Neural progenitor cell (in vitro differentiated cells): Measurements from ENCODE around the gene SMTN. TPM values are rescaled to one million over a fixed set of nuclear protein-coding genes. Genes with fewer than 3 reads are reported as not detected.

Experiments
- DNase-seq: peaks from one replicate; pipeline ENCODE4 v3.0.0-alpha.2; 2016; ENCODE audit warnings: low spot score
- H2AFZ ChIP-seq: fragments of 200-600 bp; sonication (generic); replicated peaks from 2 replicates; pipeline ENCODE4 v1.6.1; 2016; ENCODE audit warnings: antibody characterized with exemption
- H3F3A ChIP-seq: fragments of 200-600 bp; sonication (generic); 2 replicates; pipeline ENCODE4 v1.6.1; 2016; ENCODE audit warnings: antibody characterized with exemption, low read depth
- H3K27ac ChIP-seq: fragments of 200-600 bp; sonication (generic); 2 replicates; pipeline ENCODE4 v1.5.1; 2016; ENCODE audit warnings: mild to moderate bottlenecking
- H3K27me3 ChIP-seq: fragments of 200-600 bp; sonication (generic); 2 replicates; pipeline ENCODE4 v1.6.1; 2016; ENCODE audit warnings: mild to moderate bottlenecking, moderate library complexity
- H3K36me3 ChIP-seq: fragments of 200-600 bp; sonication (generic); 2 replicates; pipeline ENCODE4 v1.5.1; 2016
- H3K4me1 ChIP-seq: fragments of 200-600 bp; sonication (generic); 2 replicates; pipeline ENCODE4 v1.6.1; 2016; ENCODE audit warnings: mixed run types
- H3K4me2 ChIP-seq: fragments of 200-600 bp; sonication (generic); 2 replicates; pipeline ENCODE4 v1.6.1; 2016
- H3K4me3 ChIP-seq: fragments of 200-600 bp; sonication (generic); 2 replicates; pipeline ENCODE4 v1.5.1; 2016
- H3K79me2 ChIP-seq: fragments of 200-600 bp; sonication (generic); 2 replicates; pipeline ENCODE4 v1.6.1; 2016; ENCODE audit warnings: low read depth
- H3K9ac ChIP-seq: fragments of 200-600 bp; sonication (generic); 2 replicates; pipeline ENCODE4 v1.6.1; 2016
- H3K9me3 ChIP-seq: fragments of 200-600 bp; sonication (generic); 2 replicates; pipeline ENCODE4 v1.5.1; 2016; ENCODE audit warnings: low read depth
- H4K20me1 ChIP-seq: fragments of 200-600 bp; sonication (generic); 2 replicates; pipeline ENCODE4 v1.6.1; 2016; ENCODE audit warnings: low read depth
- H3K27ac Mint-ChIP-seq: 3 replicates; pipeline ENCODE4 v1.8.0; 2021; ENCODE audit warnings: mixed read lengths
- H3K27me3 Mint-ChIP-seq: 2 replicates; pipeline ENCODE4 v1.8.0; 2022; ENCODE audit warnings: low read depth, mild to moderate bottlenecking, inconsistent platforms, moderate library complexity, mixed read lengths; ENCODE audit not compliant: insufficient read depth
- H3K36me3 Mint-ChIP-seq: 3 replicates; pipeline ENCODE4 v1.8.0; 2021; ENCODE audit warnings: mixed read lengths
- H3K4me1 Mint-ChIP-seq: 3 replicates; pipeline ENCODE4 v1.8.0; 2021; ENCODE audit warnings: mixed read lengths
- H3K4me3 Mint-ChIP-seq: 3 replicates; pipeline ENCODE4 v1.8.0; 2021; ENCODE audit warnings: mild to moderate bottlenecking, moderate library complexity, mixed read lengths
- H3K9me3 Mint-ChIP-seq: 3 replicates; pipeline ENCODE4 v1.8.0; 2020; ENCODE audit warnings: mixed read lengths
- EZH2 ChIP-seq: fragments of 200-600 bp; sonication (generic); IDR thresholded peaks from 2 replicates; pipeline ENCODE4 v1.6.1; 2017; ENCODE audit warnings: antibody characterized with exemption, mild to moderate bottlenecking, moderate library complexity
- EZH2phosphoT487 ChIP-seq: fragments of 200-600 bp; sonication (generic); IDR thresholded peaks from 2 replicates; pipeline ENCODE4 v1.6.1; 2017; ENCODE audit warnings: antibody characterized with exemption
- total RNA-seq: library from RNA; depleted of rRNA; stranded (reverse); fragments of >200 nt; gene quantifications from 2 replicates; pipeline ENCODE4 v1.2.3, GENCODE V29; 2015; ENCODE audit warnings: low replicate concordance
- TF ChIP-seq, protein P1 (sequence below): fragments of 200-600 bp; sonication (generic); IDR thresholded peaks from 2 replicates; pipeline ENCODE4 v1.5.1; 2017; ENCODE audit warnings: antibody characterized with exemption, mild to moderate bottlenecking

SMTN gene
- total RNA-seq, 1 donor from 2014 or later = 14.1 TPM

GRCh38 chr22:31103899-31104694, 23.0 kb downstream of the SMTN start:
- no peak for DNase-seq
- Histone ChIP-seq H3K79me2 (no peaks in the 10 kb centered on the region), H3K4me2 (no peak overlapping the region), H3K9ac (no peak overlapping the region), H3K4me1 (no peaks in the 10 kb centered on the region), H3K36me3 (no peaks in the 10 kb centered on the region), H2AFZ (no peak overlapping the region), H4K20me1 (peaks cover 12% of the 10 kb centered on the region), H3K27me3 (peaks cover 44% of the 10 kb centered on the region), H3K27ac (no peak overlapping the region), H3K9me3 (no peaks in the 10 kb centered on the region), H3K4me3 (no peak overlapping the region), H3F3A (peaks cover 7% of the 10 kb centered on the region)
- H3K4me1 Mint-ChIP-seq = peaks cover 12% of the 10 kb centered on the region
- no peak overlapping the region for H3K4me3 Mint-ChIP-seq
- H3K27me3 Mint-ChIP-seq = peaks cover 5% of the 10 kb centered on the region
- no peak overlapping the region for H3K27ac Mint-ChIP-seq
- peaks cover 2% of the 10 kb centered on the region for H3K36me3 Mint-ChIP-seq
- no peak for TF ChIP-seq EZH2phosphoT487
- TF ChIP-seq, protein P1, sequence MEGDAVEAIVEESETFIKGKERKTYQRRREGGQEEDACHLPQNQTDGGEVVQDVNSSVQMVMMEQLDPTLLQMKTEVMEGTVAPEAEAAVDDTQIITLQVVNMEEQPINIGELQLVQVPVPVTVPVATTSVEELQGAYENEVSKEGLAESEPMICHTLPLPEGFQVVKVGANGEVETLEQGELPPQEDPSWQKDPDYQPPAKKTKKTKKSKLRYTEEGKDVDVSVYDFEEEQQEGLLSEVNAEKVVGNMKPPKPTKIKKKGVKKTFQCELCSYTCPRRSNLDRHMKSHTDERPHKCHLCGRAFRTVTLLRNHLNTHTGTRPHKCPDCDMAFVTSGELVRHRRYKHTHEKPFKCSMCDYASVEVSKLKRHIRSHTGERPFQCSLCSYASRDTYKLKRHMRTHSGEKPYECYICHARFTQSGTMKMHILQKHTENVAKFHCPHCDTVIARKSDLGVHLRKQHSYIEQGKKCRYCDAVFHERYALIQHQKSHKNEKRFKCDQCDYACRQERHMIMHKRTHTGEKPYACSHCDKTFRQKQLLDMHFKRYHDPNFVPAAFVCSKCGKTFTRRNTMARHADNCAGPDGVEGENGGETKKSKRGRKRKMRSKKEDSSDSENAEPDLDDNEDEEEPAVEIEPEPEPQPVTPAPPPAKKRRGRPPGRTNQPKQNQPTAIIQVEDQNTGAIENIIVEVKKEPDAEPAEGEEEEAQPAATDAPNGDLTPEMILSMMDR = no peak
- no peak for TF ChIP-seq EZH2
- H3K9me3 Mint-ChIP-seq = no peaks in the 10 kb centered on the region

- Mint-ChIP-seq H3K4me1 (peaks cover 12% of the 10 kb centered on the region), H3K36me3 (peaks cover 2% of the 10 kb centered on the region), H3K4me3 (no peak overlapping the region), H3K27ac (no peak overlapping the region), H3K27me3 (peaks cover 5% of the 10 kb centered on the region), H3K9me3 (no peaks in the 10 kb centered on the region)
- Histone ChIP-seq H3K27ac (no peak overlapping the region), H3K27me3 (peaks cover 44% of the 10 kb centered on the region), H3K9me3 (no peaks in the 10 kb centered on the region), H3K9ac (no peak overlapping the region), H3K79me2 (no peaks in the 10 kb centered on the region), H3K4me1 (no peaks in the 10 kb centered on the region), H3F3A (peaks cover 7% of the 10 kb centered on the region), H3K4me3 (no peak overlapping the region), H4K20me1 (peaks cover 12% of the 10 kb centered on the region), H2AFZ (no peak overlapping the region), H3K4me2 (peak overlapping the region; percentile 55), H3K36me3 (no peaks in the 10 kb centered on the region)
- peak; percentile 90 for DNase-seq
- TF ChIP-seq, protein P1 = peak; percentile 85
- TF ChIP-seq EZH2 (no peak), EZH2phosphoT487 (no peak)
Measured at GRCh38 chr22:31104869-31105268, 23.8 kb downstream of the SMTN start.

DNA sequence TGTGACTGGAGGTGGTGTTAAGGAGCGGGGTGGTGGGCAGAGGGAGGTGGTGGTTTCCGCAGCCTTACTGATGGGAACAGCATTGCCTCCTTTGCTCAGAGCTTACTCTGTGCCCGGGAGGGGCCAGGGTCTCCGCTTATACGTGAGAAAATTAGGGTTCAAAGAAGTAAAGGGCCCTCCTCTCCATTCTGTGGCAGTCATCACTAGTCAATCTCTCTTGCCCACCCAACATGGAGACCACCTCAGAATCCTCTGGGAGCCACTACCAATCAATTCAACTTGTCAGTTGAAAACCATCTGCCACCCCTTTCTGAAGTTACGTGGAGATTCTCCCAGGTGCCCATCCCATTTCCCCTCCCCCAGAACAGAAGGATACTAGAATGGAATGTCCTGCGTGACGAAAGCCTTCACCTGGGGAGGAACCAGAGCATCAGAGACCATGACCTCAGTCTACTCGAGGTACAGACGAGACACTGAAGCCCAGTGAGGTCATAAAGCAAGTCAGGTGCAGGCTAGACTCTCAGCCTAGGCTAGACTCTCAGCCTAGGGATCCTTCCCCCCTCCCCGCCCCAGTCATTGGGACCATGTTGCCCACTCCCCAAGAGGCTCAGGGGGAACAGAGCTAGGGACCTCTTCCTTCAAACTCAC, 24.3 kb downstream of the SMTN start:
- H3K4me2 ChIP-seq = peak overlapping the region; percentile 55
- no peak for DNase-seq
- H3K4me3 ChIP-seq = no peak overlapping the region
- H3K4me1 ChIP-seq = no peaks in the 10 kb centered on the region
- H3K9ac ChIP-seq = no peak overlapping the region
- H3K27me3 ChIP-seq = peaks cover 44% of the 10 kb centered on the region
- H3F3A ChIP-seq = peaks cover 7% of the 10 kb centered on the region
- TF ChIP-seq EZH2 (no peak), EZH2phosphoT487 (no peak)
- TF ChIP-seq, protein P1 = no peak
- H3K79me2 ChIP-seq = no peaks in the 10 kb centered on the region
- no peak overlapping the region for H2AFZ ChIP-seq
- Mint-ChIP-seq H3K27ac (no peak overlapping the region), H3K27me3 (peaks cover 5% of the 10 kb centered on the region), H3K36me3 (peaks cover 2% of the 10 kb centered on the region), H3K4me3 (peak overlapping the region; percentile 41), H3K4me1 (peaks cover 12% of the 10 kb centered on the region), H3K9me3 (no peaks in the 10 kb centered on the region)
- H3K36me3 ChIP-seq = no peaks in the 10 kb centered on the region
- H4K20me1 ChIP-seq = peaks cover 12% of the 10 kb centered on the region
- no peaks in the 10 kb centered on the region for H3K9me3 ChIP-seq
- H3K27ac ChIP-seq = no peak overlapping the region
